GM12865 (cell line): ENCODE measurements around the gene CELA1.
A peak's percentile ranks its signal among the peaks of the same experiment; 100 is the strongest.

Experiments
- DNase-seq: peaks from one replicate; pipeline ENCODE4 v3.0.0; 2010; ENCODE audit warnings: low read depth
- H3K4me3 ChIP-seq: 2 replicates; pipeline ENCODE4 v1.5.1; 2011; ENCODE audit warnings: mild to moderate bottlenecking, low read depth, low read length, control low read depth
- CTCF ChIP-seq: IDR thresholded peaks from 2 replicates; pipeline ENCODE4 v1.5.1; 2011; ENCODE audit warnings: low read length, control low read depth, low read depth, inconsistent platforms; ENCODE audit not compliant: insufficient read depth; ENCODE audit errors: missing control alignments

The CELA1 gene

GRCh38 chr12:51360315-51360714 is 13.8 kb upstream of the CELA1 start:
- H3K4me3 ChIP-seq, result no peak overlapping the region
- no peak for TF ChIP-seq CTCF
- DNase-seq, result no peak

- DNase-seq, result no peak
- no peak for TF ChIP-seq CTCF
- no peak overlapping the region for H3K4me3 ChIP-seq
Measured at GRCh38 chr12:51359851-51360250, 13.4 kb upstream of the CELA1 start.

- no peak for DNase-seq
- no peak for TF ChIP-seq CTCF
- H3K4me3 ChIP-seq, result no peak overlapping the region
Measured at GRCh38 chr12:51358496-51358895, 12.0 kb upstream of the CELA1 start.

- no peak overlapping the region for H3K4me3 ChIP-seq
- no peak for TF ChIP-seq CTCF
- DNase-seq, result peak; percentile 71
Measured at GRCh38 chr12:51357374-51358047, 11.0 kb upstream of the CELA1 start.

GRCh38 chr12:51351913-51352532 is 5.5 kb upstream of the CELA1 start:
- TF ChIP-seq CTCF, result peak; percentile 54
- peak; percentile 45 for DNase-seq

GRCh38 chr12:51349026-51349425 is 2.5 kb upstream of the CELA1 start:
- no peak for DNase-seq
- H3K4me3 ChIP-seq, result no peak overlapping the region
- no peak for TF ChIP-seq CTCF

More at GRCh38 chr12:51351913-51352532, 5.5 kb upstream of the CELA1 start:
- H3K4me3 ChIP-seq, result no peak overlapping the region
